A673 (cell line): ENCODE measurements around the gene LBX1. TPM values are rescaled to one million over a fixed set of nuclear protein-coding genes. Genes with fewer than 3 reads are reported as not detected.
A peak's percentile ranks its signal among the peaks of the same experiment; 100 is the strongest.

ENCODE experiments used
- BruUV-seq: library from RNA; stranded (reverse); fragments of 400-500 nt; replicated peaks from 2 replicates; lab custom pipeline; 2021; lab: Mats Ljungman, UMichigan
- CTCF ChIA-PET: fragments of 300-600 bp; sonication (Branson Sonifier 250); formaldehyde crosslinking; loops from one replicate; lab custom pipeline; 2022; ENCODE audit warnings: antibody characterized with exemption; lab: Charles Lee
- POLR2A ChIA-PET: fragments of 300-600 bp; sonication (Branson Sonifier 250); formaldehyde crosslinking; loops from one replicate; lab custom pipeline; 2022; ENCODE audit warnings: antibody characterized with exemption; ENCODE audit not compliant: low non-redundant PET; lab: Charles Lee
- DNase-seq: peaks from one replicate; pipeline ENCODE4 v3.0.0-alpha.2; 2015; ENCODE audit warnings: low spot score
- H3K27ac ChIP-seq: fragments of 200-600 bp; sonication (generic); 2 replicates; pipeline ENCODE4 v1.5.1; 2016; ENCODE audit warnings: mixed run types, low read depth, mild to moderate bottlenecking, mixed read lengths, antibody characterized with exemption, low read length; ENCODE audit not compliant: poor library complexity, severe bottlenecking
- H3K27me3 ChIP-seq: fragments of 200-600 bp; sonication (generic); replicated peaks from 2 replicates; pipeline ENCODE4 v1.6.1; 2017; ENCODE audit warnings: mixed run types, low read depth, mild to moderate bottlenecking, mixed read lengths, antibody characterized with exemption, low read length; ENCODE audit not compliant: insufficient read depth, poor library complexity
- H3K36me3 ChIP-seq: fragments of 200-600 bp; sonication (generic); 2 replicates; pipeline ENCODE4 v1.6.1; 2016; ENCODE audit warnings: mixed run types, mild to moderate bottlenecking, mixed read lengths, antibody characterized with exemption, low read length; ENCODE audit not compliant: insufficient read depth, poor library complexity, severe bottlenecking
- H3K4me1 ChIP-seq: fragments of 200-600 bp; sonication (generic); 2 replicates; pipeline ENCODE4 v1.6.1; 2017; ENCODE audit warnings: mixed run types, mild to moderate bottlenecking, mixed read lengths, antibody characterized with exemption, low read length; ENCODE audit not compliant: insufficient read depth, poor library complexity, severe bottlenecking
- H3K4me3 ChIP-seq: fragments of 200-600 bp; sonication (generic); 2 replicates; pipeline ENCODE4 v1.5.1; 2016; ENCODE audit warnings: low read depth, mixed run types, mild to moderate bottlenecking, mixed read lengths, low read length; ENCODE audit not compliant: poor library complexity, severe bottlenecking
- H3K9me3 ChIP-seq: fragments of 200-600 bp; sonication (generic); 2 replicates; pipeline ENCODE4 v1.6.1; 2016; ENCODE audit warnings: mixed run types, low read depth, mild to moderate bottlenecking, mixed read lengths, antibody characterized with exemption, low read length; ENCODE audit not compliant: poor library complexity, severe bottlenecking
- CTCF ChIP-seq: fragments of 300-800, 200-600 bp; sonication (generic); conservative IDR thresholded peaks from 2 replicates; pipeline ENCODE4 v1.5.1; 2017; ENCODE audit warnings: low read depth, mild to moderate bottlenecking, antibody characterized with exemption, low read length, moderate library complexity, mixed read lengths
- EZH2 ChIP-seq: fragments of 200-600 bp; sonication (generic); IDR thresholded peaks from 2 replicates; pipeline ENCODE4 v1.6.1; 2017; ENCODE audit warnings: borderline replicate concordance, low read depth, mild to moderate bottlenecking, mixed read lengths, antibody characterized with exemption, low read length; ENCODE audit not compliant: poor library complexity, severe bottlenecking
- intact Hi-C: fragments of 100-400 bp; cut with micrococcal nuclease; formaldehyde crosslinking; loops from one replicate; pipeline ENCODE4 v1.10.0; 2022; ENCODE audit not compliant: unreplicated experiment
- total RNA-seq: library from RNA; stranded (reverse); gene quantifications from 2 replicates; pipeline ENCODE4 v1.2.3, GENCODE V29; 2021

LBX1 gene
- total RNA-seq, 1 experiment from 2014 or later = not detected

GRCh38 chr10:101236376-101237080 is 7.3 kb upstream of the LBX1 start:
- intact Hi-C loops = no loop called here
- BruUV-seq = no TSS peak
- TF ChIP-seq CTCF (no peak), EZH2 (peak; percentile 79)
- no peaks in the 10 kb centered on the region for H3K36me3 ChIP-seq
- no peaks in the 10 kb centered on the region for H3K9me3 ChIP-seq
- H3K27ac ChIP-seq = no peak overlapping the region
- POLR2A ChIA-PET = no interaction called here
- DNase-seq = peak; percentile 44
- H3K27me3 ChIP-seq = peaks cover 85% of the 10 kb centered on the region
- peaks cover 4% of the 10 kb centered on the region for H3K4me1 ChIP-seq
- no peak overlapping the region for H3K4me3 ChIP-seq
- CTCF ChIA-PET = no interaction called here

GRCh38 chr10:101235766-101236165 is 6.5 kb upstream of the LBX1 start:
- CTCF ChIA-PET = no interaction called here
- POLR2A ChIA-PET = no interaction called here
- H3K27me3 ChIP-seq = peaks cover 93% of the 10 kb centered on the region
- H3K27ac ChIP-seq = no peak overlapping the region
- TF ChIP-seq EZH2 = no peak
- intact Hi-C loops = no loop called here
- no peak overlapping the region for H3K4me3 ChIP-seq
- H3K36me3 ChIP-seq = no peaks in the 10 kb centered on the region
- no peak for DNase-seq
- H3K4me1 ChIP-seq = peaks cover 4% of the 10 kb centered on the region
- BruUV-seq = no TSS peak
- no peaks in the 10 kb centered on the region for H3K9me3 ChIP-seq

- ChIA-PET POLR2A (no interaction called here), CTCF (interaction anchor here (0.6 kb wide), 1 partner anchor 33 kb away, joined by 5 read pairs; no protein-coding TSS in a partner anchor)
- no TSS peak for BruUV-seq
- H3K9me3 ChIP-seq = no peaks in the 10 kb centered on the region
- H3K27me3 ChIP-seq = peaks cover 98% of the 10 kb centered on the region
- TF ChIP-seq CTCF (no peak), EZH2 (no peak)
- H3K4me1 ChIP-seq = peaks cover 12% of the 10 kb centered on the region
- H3K4me3 ChIP-seq = no peak overlapping the region
- no peak overlapping the region for H3K27ac ChIP-seq
- H3K36me3 ChIP-seq = no peaks in the 10 kb centered on the region
- intact Hi-C loops = no loop called here
- no peak for DNase-seq
These were observed 5.1 kb upstream of the LBX1 start for GRCh38 chr10:101234333-101234732.
